SH-SY5Y (cell line): ENCODE results near the gene AFTPH.

ENCODE experiments used
- GATA2 ChIP-seq: IDR thresholded peaks from 2 replicates; pipeline ENCODE4 v1.6.1; 2011; ENCODE audit warnings: mild to moderate bottlenecking, low read depth, low read length
- GATA3 ChIP-seq: IDR thresholded peaks from 2 replicates; pipeline ENCODE4 v1.6.1; 2011; ENCODE audit warnings: low read depth, mild to moderate bottlenecking, low read length, moderate library complexity

DNA sequence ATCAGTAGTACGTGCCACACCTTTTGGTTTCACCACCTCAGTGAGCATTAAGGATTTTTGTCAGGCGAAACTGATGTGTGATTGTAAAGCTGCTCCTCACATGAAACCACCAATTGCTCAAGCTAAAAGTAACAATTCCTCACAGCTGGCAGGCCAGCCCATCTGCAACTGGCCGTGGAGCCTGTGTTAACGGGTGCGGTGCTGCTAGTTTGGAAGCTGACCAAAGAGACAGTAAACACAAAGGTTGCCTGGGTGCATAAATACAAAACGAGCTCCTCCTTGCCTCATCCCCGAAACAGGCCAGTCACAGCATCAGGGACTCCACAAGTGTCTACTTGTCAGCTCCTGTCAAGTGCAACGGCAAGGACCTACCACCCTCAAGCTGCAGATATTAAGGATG lies 38.2 kb upstream of the AFTPH start:
- TF ChIP-seq GATA2 (no peak), GATA3 (no peak)
